Endothelial cell of umbilical vein (primary cell): ENCODE results near the gene RGPD8. TPM values are rescaled to one million over a fixed set of nuclear protein-coding genes. Genes with fewer than 3 reads are reported as not detected.

ENCODE experiments used
- BruUV-seq: library from RNA; stranded (reverse); fragments of 400-500 nt; replicated peaks from 2 replicates; lab custom pipeline; 2021; lab: Mats Ljungman, UMichigan
- CTCF ChIA-PET: fragments of 300-600, 350-600 bp; sonication (Branson Sonifier 250); formaldehyde crosslinking; loops from one replicate; lab custom pipeline; 2021; ENCODE audit warnings: antibody characterized with exemption, inconsistent platforms; lab: Charles Lee
- POLR2A ChIA-PET: fragments of 300-600, 350-600 bp; sonication (Branson Sonifier 250); formaldehyde crosslinking; loops from one replicate; lab custom pipeline; 2021; ENCODE audit warnings: antibody characterized with exemption, inconsistent platforms; lab: Charles Lee
- DNase-seq: peaks from one replicate; pipeline ENCODE4 v3.0.0-alpha.2; 2011; ENCODE audit warnings: low read depth, low spot score
- FAIRE-seq: peaks from 2 replicates; lab custom pipeline; 2011; peaks lifted over from hg19 to GRCh38; lab: Jason Lieb, UNC
- H2AFZ ChIP-seq: 2 replicates; pipeline ENCODE4 v1.6.0; 2012; ENCODE audit warnings: low read depth, low read length, control low read depth, inconsistent platforms
- H3K27ac ChIP-seq: 2 replicates; pipeline ENCODE4 v1.5.1; 2011; ENCODE audit warnings: low read depth, mild to moderate bottlenecking, control low read depth, low read length, moderate library complexity; ENCODE audit not compliant: insufficient read depth
- H3K27me3 ChIP-seq, 2 experiments: 2 replicates each; pipeline versions ENCODE4 v1.6.0 to v1.6.1; 2011; ENCODE audit warnings: low read length in 2 of 2, mixed read lengths in 1 of 2; ENCODE audit not compliant: control insufficient read depth in 2 of 2, insufficient read depth in 2 of 2
- H3K36me3 ChIP-seq, 2 experiments: 2 replicates in 1 of 2; 3 replicates in 1 of 2; pipeline ENCODE4 v1.5.1; 2011; ENCODE audit warnings: low read length in 2 of 2, mild to moderate bottlenecking in 1 of 2, moderate library complexity in 1 of 2; ENCODE audit not compliant: control insufficient read depth in 2 of 2, insufficient read depth in 2 of 2; ENCODE audit errors: extremely low read depth in 1 of 2
- H3K4me1 ChIP-seq: 3 replicates; pipeline ENCODE4 v1.5.1; 2011; ENCODE audit warnings: mild to moderate bottlenecking, low read length; ENCODE audit not compliant: control insufficient read depth, insufficient read depth; ENCODE audit errors: extremely low read depth
- H3K4me2 ChIP-seq: 2 replicates; pipeline ENCODE4 v1.6.1; 2011; ENCODE audit warnings: low read length, control low read depth, mixed read lengths; ENCODE audit not compliant: insufficient read depth
- H3K4me3 ChIP-seq, 3 experiments: fragments of 200-600 bp in 1 of 3; sonication (generic), shearing (Covaris generic) in 1 of 3; replicated peaks in 1 of 3; 2 replicates each; pipeline ENCODE4 v1.5.1; 2011 to 2016; ENCODE audit warnings: control low read depth in 3 of 3, low read length in 3 of 3, mild to moderate bottlenecking in 2 of 3, inconsistent platforms in 1 of 3, low read depth in 1 of 3, moderate library complexity in 1 of 3; ENCODE audit not compliant: insufficient read depth in 1 of 3
- H3K79me2 ChIP-seq: 2 replicates; pipeline ENCODE4 v1.6.0; 2012; ENCODE audit warnings: low read length, inconsistent platforms; ENCODE audit not compliant: control insufficient read depth, insufficient read depth
- H3K9ac ChIP-seq: replicated peaks from 2 replicates; pipeline ENCODE3; 2011; ENCODE audit warnings: low read length, control low read depth; ENCODE audit not compliant: insufficient read depth; ENCODE audit errors: extremely low read depth
- H3K9me1 ChIP-seq: replicated peaks from 3 replicates; pipeline ENCODE4 v1.6.0; 2011; ENCODE audit warnings: mild to moderate bottlenecking, low read length; ENCODE audit not compliant: control insufficient read depth, insufficient read depth; ENCODE audit errors: extremely low read depth
- H3K9me3 ChIP-seq: replicated peaks from 2 replicates; pipeline ENCODE4 v1.5.1; 2012; ENCODE audit warnings: low read length, inconsistent platforms; ENCODE audit not compliant: control insufficient read depth, insufficient read depth
- H4K20me1 ChIP-seq: replicated peaks from 2 replicates; pipeline ENCODE3; 2011; ENCODE audit warnings: mild to moderate bottlenecking, low read length; ENCODE audit not compliant: control insufficient read depth, insufficient read depth; ENCODE audit errors: extremely low read depth
- CTCF ChIP-seq, 2 donors: IDR thresholded peaks; 1 replicate in 1 of 2; 2 replicates in 1 of 2; pipeline ENCODE4 v1.5.1; 2011; ENCODE audit warnings: low read length in 2 of 2, mild to moderate bottlenecking in 2 of 2, moderate library complexity in 2 of 2, control low read depth in 1 of 2, inconsistent platforms in 1 of 2, low read depth in 1 of 2; ENCODE audit not compliant: insufficient read depth in 1 of 2; ENCODE audit errors: extremely low read depth in 1 of 2
- EZH2 ChIP-seq: IDR thresholded peaks from 2 replicates; pipeline ENCODE4 v1.6.1; 2012; ENCODE audit warnings: borderline replicate concordance, low read depth, mild to moderate bottlenecking, moderate library complexity, low read length, inconsistent platforms; ENCODE audit not compliant: severe bottlenecking
- FOS ChIP-seq: IDR thresholded peaks from 2 replicates; pipeline ENCODE4 v1.6.1; 2011; ENCODE audit warnings: mild to moderate bottlenecking, low read length, moderate library complexity, borderline replicate concordance; ENCODE audit not compliant: insufficient read depth
- GATA2 ChIP-seq: IDR thresholded peaks from 2 replicates; pipeline ENCODE4 v1.7.0; 2011; ENCODE audit warnings: low read depth, mild to moderate bottlenecking, moderate library complexity, mixed read lengths, low read length; ENCODE audit not compliant: insufficient read length, insufficient read depth
- JUN ChIP-seq: IDR thresholded peaks from 2 replicates; pipeline ENCODE4 v1.6.1; 2011; ENCODE audit warnings: borderline replicate concordance, low read depth; ENCODE audit not compliant: insufficient read length, insufficient read depth
- MAX ChIP-seq: IDR thresholded peaks from 2 replicates; pipeline ENCODE4 v1.6.1; 2011; ENCODE audit not compliant: insufficient read depth, insufficient read length
- MYC ChIP-seq: IDR thresholded peaks from one replicate; pipeline ENCODE4 v1.6.1; 2011; ENCODE audit warnings: mild to moderate bottlenecking, low read depth, low read length
- POLR2A ChIP-seq: IDR thresholded peaks from 2 replicates; pipeline ENCODE4 v1.6.1; 2012; ENCODE audit warnings: low read depth, mild to moderate bottlenecking, control low read depth, low read length
- POLR2AphosphoS5 ChIP-seq: IDR thresholded peaks from 2 replicates; pipeline ENCODE4 v1.6.1; 2012; ENCODE audit warnings: low read depth, mild to moderate bottlenecking, control low read depth, low read length, moderate library complexity; ENCODE audit not compliant: insufficient read depth
- dilution Hi-C: fragments of 300-500 bp; cut with MboI; formaldehyde crosslinking; loops from one replicate; pipeline ENCODE4 v1.15.0; 2019; ENCODE audit warnings: low sequenced_read_pairs; ENCODE audit not compliant: extremely low pct_ligation_motif_present
- intact Hi-C: fragments of 100-400 bp; cut with micrococcal nuclease; formaldehyde crosslinking; loops from one replicate; pipeline ENCODE4 v1.10.0; 2022
- polyA plus RNA-seq, 4 experiments: library from polyadenylated mRNA; depleted of rRNA in 3 of 4; stranded (reverse) in 3 of 4; unstranded in 1 of 4; fragments of >200 nt; gene quantifications; 2 replicates each; pipeline versions ENCODE4 v1.2.1 to v1.2.3, GENCODE V29; 2011 to 2012; ENCODE audit warnings: missing spikeins in 1 of 4
- total RNA-seq: library from RNA; stranded (reverse); gene quantifications from 2 replicates; pipeline ENCODE4 v1.2.3, GENCODE V29; 2021

RGPD8 gene
- total and polyA plus RNA-seq, 2 donors (not counting 3 experiments of a cell fraction or from before 2014, with no cell fraction given): 0.98 to 10.8 TPM

- Histone ChIP-seq H3K4me3 (no peak overlapping the region), H3K4me2 (no peak overlapping the region), H3K4me1 (no peaks in the 10 kb centered on the region), H3K79me2 (no peaks in the 10 kb centered on the region), H3K9ac (no peak overlapping the region), H2AFZ (no peak overlapping the region), H4K20me1 (no peaks in the 10 kb centered on the region), H3K9me3 (no peaks in the 10 kb centered on the region), H3K27ac (no peak overlapping the region), H3K27me3 (no peaks in the 10 kb centered on the region), H3K36me3 (no peaks in the 10 kb centered on the region), H3K9me1 (no peaks in the 10 kb centered on the region)
- no peak for DNase-seq
- POLR2A ChIA-PET: no interaction called here
- dilution Hi-C loops: no loop called here
- no peak for TF ChIP-seq CTCF (IDR thresholded peaks at IDR 0.05; ENCODE audit: extremely low read depth in 1 of 2, insufficient read depth in 1 of 2, low read depth in 1 of 2, low read length in 2 of 2)
- TF ChIP-seq POLR2A: no peak
- TF ChIP-seq EZH2: no peak
- TF ChIP-seq POLR2AphosphoS5: no peak
- no peak for TF ChIP-seq GATA2
- TF ChIP-seq FOS: no peak
- TF ChIP-seq JUN: no peak
- TF ChIP-seq MAX: no peak
- TF ChIP-seq MYC: no peak
- no peak for FAIRE-seq
- intact Hi-C loops: loop anchor here (10.0 kb wide), 1 partner anchor 451 kb away; the partner anchor contains the start of gene ANAPC1
- CTCF ChIA-PET: interaction anchor here (0.8 to 1.8 kb wide), 4 partner anchors 8 to 19 kb away, joined by 3 to 6 read pairs (median 4); no protein-coding TSS in a partner anchor
- no TSS peak for BruUV-seq
These were observed 97.8 kb downstream of the RGPD8 start for GRCh38 chr2:112335600-112335999.
